GM19043 (cell line): ENCODE results near the gene HSPA9.

ENCODE experiments used
- ATAC-seq: cut with Tn5 transposase; IDR thresholded peaks from one replicate; pipeline ENCODE4 v1.9.1; 2021; ENCODE audit warnings: low read depth; ENCODE audit not compliant: unreplicated experiment

HSPA9 gene

DNA sequence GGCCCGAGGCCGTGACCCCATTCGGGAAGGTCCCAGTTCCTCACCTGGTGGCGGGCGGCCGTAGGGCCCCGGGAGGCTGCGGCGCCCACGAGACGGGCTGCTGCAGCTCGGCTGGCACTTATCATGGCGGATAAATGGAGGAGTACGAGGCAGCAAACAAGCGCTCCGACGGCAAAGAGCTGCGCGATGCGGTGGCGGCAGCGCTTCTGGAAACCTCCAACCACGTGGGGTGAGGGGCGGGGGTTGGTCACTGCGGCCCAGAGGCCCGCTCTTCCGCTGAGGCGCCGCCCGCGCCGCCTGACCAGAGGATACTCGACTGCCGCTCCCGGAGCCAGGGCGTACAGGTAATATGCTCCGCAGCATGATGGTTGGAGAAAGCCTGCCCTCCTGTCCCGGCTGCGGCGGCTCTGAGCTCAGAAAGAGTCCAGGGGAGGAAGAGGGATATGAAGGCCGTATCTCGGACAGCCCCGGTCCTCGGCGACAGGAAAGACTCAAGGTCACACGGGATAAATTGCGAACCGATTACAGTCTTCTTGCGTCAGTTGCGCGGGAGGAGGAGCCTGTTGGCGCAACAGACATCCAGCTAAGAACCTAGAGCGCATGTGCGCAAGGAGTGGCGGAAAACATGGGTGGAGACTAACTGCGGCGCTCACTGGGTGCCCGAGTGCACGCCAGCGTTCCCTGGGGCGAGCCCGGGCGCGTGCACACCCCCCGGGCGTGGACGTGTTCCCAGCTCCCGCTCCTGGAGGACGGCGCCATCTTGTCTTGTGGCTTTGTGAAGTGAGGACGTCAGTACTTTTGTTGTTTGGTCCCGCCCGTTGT is at the start of gene HSPA9:
Gene HSPA9 (minus strand): TSS at position 208 of the 822 bp plus-strand sequence. CDS start 83 bp downstream, at position 125.
- ATAC-seq = peak; percentile 82

GRCh38 chr5:138623053-138623452 is 47.9 kb upstream of the HSPA9 start:
- ATAC-seq = no peak

DNA sequence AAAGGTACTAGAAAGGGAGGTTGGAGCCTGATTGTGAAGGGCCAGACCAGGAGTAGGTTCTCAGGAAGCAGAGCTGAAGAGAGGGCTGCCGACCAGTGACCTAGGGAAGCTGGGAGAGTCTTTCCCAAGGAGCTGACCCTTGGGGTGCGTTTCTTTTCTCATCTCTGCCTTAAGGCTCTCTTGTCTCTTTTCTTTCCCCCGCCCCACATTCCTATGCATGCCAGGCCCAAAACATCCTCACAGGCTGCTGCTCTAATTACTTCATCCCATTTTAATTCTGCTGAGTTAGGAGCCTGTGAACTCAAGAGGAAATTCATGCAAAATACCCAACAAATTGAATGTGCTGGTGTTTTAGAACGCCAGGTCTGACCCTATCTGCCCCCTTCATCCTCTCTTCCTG is 46.9 kb upstream of the HSPA9 start:
- ATAC-seq = no peak

- ATAC-seq = no peak
Observed at GRCh38 chr5:138620663-138621224, 45.5 kb upstream of the HSPA9 start.

DNA sequence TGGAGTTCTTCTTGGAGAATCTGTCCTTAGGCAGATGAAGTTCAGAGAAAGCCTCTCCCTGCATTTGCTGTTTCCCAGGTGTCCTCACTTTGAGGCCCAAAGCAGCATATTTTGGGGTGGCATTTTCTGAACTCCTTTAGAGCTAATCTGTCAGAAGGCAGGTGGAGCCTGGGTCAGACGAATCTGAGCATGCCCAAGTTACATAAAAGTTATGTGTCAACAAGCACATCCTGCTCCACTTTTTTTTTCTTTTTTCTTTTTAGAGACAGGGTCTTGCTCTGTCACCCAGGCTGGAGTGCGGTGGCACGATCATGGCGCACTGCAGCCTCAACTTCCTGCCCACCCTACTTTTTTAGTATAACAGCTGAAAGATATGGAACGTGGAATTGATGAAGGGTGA is 41.3 kb upstream of the HSPA9 start:
- ATAC-seq = no peak

DNA sequence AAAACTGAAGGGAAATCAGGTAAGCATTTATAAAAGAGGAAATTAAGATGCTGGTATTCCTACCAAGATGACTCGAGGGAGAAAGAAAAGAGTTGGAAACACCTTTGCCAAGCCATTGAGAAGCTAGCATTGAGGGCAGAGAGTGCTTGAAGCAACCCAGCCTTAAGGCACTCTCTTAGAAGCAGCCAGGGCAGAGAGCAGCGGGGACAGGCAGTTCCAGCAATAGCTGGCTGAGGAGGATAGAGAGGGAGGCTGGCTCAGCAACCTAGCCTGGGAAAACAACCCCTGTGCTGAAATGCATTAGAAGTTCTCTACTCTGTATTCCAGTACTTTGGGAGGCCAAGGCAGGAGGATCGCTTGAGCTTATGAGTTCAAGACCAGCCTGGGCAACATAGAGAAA is 40.3 kb upstream of the HSPA9 start:
- ATAC-seq = no peak

DNA sequence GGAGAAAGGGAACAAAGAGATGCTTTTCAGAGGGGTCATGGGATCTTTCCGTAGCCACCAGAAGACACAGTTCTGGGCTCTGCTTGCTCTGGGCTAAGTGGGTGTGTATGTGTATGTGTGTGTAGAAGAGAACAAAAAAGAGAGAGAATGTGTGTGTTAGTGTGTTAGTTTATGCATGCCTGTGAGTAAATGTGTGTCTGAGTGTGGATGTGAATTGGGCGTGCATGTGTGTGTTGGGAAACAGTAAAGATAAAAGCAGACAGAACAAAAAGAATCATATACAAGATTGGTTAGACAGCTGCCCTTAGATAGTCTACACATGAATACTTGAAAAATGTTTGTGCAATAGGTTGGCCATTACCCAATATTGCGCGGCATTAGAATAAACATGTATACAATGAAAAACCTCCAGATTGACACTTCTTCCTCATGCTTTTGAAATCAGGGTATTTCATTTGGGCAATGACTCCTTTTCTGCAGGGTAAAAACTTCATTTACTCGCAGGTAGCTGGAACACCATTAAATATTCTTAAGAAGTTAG is 36.5 kb upstream of the HSPA9 start:
- ATAC-seq = no peak

- ATAC-seq = no peak
Observed at GRCh38 chr5:138610918-138611677, 35.9 kb upstream of the HSPA9 start.

- no peak for ATAC-seq
Observed at GRCh38 chr5:138610415-138610917, 35.3 kb upstream of the HSPA9 start.

GRCh38 chr5:138606378-138607064 is 31.3 kb upstream of the HSPA9 start:
- no peak for ATAC-seq

DNA sequence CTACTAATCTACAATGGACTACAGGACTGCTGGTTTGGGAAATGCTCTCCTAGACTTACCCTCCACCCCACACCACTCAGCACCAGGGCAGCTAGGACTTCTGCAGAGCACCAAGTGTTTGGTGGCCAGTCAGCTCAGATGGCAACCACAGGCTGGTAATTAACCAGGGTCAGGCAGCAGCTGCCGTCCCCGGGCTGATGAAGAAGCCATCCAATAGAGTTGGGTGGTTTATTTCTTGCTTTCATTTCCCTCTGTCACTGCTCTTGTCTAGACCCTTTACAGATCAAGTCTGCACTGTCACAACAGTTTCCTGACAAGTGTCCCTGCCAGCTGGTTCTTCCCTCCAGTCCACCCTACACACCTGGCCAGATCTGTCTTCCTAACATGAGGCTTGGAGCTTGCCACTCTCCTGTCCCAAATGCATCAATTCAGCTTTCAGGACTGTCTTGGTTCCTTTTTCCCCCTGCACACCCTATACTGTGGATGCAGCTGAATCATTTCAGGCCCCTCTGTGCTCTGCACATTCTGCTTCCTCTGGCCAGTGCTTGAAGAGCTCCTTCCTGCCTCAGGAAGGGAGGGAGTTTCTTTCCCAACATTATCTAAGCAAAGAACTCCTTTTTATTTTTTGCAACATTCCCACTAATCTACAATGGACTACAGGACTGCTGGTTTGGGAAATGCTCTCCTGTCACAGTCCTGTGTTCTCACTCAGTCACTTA is 30.2 kb upstream of the HSPA9 start:
- ATAC-seq = peak; percentile 82

GRCh38 chr5:138604176-138604785 is 29.1 kb upstream of the HSPA9 start:
- no peak for ATAC-seq

DNA sequence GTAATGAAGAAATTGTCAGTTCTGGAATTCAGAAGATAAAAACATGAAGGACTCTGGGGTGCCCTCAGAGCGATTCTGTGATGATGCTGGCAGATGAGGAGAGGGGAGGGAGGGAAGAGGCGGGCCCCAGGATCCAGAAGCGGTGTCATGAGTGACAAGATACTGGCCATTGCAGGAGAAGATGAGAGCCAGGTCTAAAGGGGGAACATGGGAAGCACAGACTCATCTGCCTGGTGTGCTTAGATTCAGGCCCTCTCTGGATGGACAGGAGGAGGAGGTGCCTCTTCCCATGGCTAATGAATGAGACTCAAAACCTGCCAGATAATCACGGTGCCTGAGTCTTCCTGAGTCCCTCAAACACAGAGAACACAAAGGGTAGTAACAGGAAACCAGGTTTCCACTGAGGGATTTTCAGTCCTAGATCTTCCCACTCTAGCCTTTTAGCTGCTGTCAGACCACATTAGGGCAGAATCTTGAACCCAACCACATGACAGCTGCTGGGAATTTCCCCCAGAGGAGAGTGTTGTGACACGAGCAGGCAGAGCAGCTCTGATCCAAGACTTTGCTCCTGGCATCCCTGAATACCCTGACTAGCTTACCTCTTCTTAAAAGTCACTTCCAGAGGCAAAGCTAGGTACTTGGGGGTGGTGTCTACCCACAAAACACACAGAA is 28.2 kb upstream of the HSPA9 start:
- no peak for ATAC-seq

GRCh38 chr5:138602371-138603000 is 27.3 kb upstream of the HSPA9 start:
- ATAC-seq = no peak

DNA sequence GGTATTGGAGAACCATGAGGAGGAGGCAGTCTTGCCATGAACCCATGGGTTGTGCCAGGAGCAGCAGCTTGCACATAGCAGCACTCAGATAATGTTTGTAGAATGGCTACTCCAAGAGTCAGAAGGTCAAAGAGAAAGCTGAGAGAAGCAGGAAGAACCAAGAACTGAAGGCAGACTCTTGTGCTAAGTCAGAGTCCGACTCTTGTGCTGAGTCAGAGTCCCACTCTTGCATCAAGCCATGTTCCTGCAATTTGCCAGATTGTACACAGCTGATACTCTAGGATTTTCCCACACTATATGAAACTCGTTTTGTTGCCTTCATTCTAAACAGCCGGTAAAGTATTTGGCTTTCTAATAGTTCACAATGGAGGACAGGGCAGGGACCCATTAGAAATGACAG is 26.2 kb upstream of the HSPA9 start:
- no peak for ATAC-seq

- no peak for ATAC-seq
Observed at GRCh38 chr5:138600446-138600845, 25.2 kb upstream of the HSPA9 start.

DNA sequence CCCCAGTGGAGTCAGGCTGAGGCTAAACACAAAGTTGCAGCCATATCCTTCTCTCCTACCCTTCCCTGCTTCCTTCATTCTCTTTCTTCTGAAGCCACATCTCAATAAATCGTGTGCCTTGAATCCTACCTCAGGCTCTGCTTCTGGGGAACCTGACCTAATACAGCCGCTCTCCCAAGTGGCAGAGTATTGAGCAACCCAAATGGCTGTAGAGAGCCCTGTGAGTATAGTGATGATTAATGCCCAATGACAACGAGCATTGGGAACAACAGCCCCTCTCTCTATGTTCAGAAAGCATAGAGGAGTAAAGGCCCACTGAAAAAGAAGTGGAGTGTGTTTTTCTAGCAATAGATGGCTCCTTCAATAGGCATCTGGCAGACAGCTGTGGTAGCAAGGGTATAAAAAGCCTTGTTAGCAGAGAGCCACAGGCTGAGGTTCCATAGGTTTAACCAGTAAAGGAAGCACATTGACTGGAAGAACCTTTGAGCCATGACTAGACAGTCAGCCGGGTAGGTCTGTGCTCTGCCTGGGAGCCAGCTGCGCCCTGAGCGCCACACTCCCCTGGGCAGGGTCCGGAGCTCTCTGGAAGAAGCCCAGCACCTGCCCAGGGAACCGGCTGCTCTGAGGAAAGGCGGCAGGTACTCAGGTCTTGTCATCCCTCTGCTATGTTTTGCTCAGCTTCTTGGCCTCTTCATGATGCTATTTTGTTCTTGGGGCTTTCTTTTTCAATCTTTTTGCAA is 22.6 kb upstream of the HSPA9 start:
- ATAC-seq = no peak
